Measurements from ENCODE around the gene CDC14C. TPM values are rescaled to one million over a fixed set of nuclear protein-coding genes. Genes with fewer than 3 reads are reported as not detected.

CDC14C gene
- total RNA-seq, 1 experiment from 2014 or later: not detected

GRCh38 chr7:48959676-48960075 is 35.3 kb downstream of the CDC14C start:
- H3K27me3 ChIP-seq (replicated peaks; ENCODE audit: control insufficient read depth, insufficient read depth, low read length): no peaks in the 10 kb centered on the region
- no peaks in the 10 kb centered on the region for H3K36me3 ChIP-seq (ENCODE audit: control insufficient read depth, insufficient read depth, low read length)
- BruUV-seq (replicated peaks): no TSS peak
- H3K4me3 ChIP-seq (ENCODE audit: low read depth, low read length): no peak overlapping the region
- peaks cover 8% of the 10 kb centered on the region for H3K4me1 Mint-ChIP-seq (ENCODE audit: low read depth, unreplicated experiment)
- ChIA-PET POLR2A (no interaction called here), CTCF (no interaction called here)
- no peak overlapping the region for H3K4me3 Mint-ChIP-seq (ENCODE audit: unreplicated experiment)
- no peaks in the 10 kb centered on the region for H3K9me3 ChIP-seq
- H3K4me1 ChIP-seq: peaks cover 5% of the 10 kb centered on the region; the same call in 1 of the 2 replicates
- no peak overlapping the region for H3K27ac Mint-ChIP-seq (ENCODE audit: unreplicated experiment)
- intact Hi-C loops (cut with micrococcal nuclease; ENCODE audit: unreplicated experiment): no loop called here
- no peaks in the 10 kb centered on the region for H3K36me3 Mint-ChIP-seq (ENCODE audit: insufficient read depth, unreplicated experiment)
- no peak for DNase-seq
- peaks cover 3% of the 10 kb centered on the region for H3K27me3 Mint-ChIP-seq (ENCODE audit: insufficient read depth, unreplicated experiment)
- H3K9me3 Mint-ChIP-seq (ENCODE audit: unreplicated experiment): no peaks in the 10 kb centered on the region
- TF ChIP-seq CTCF (IDR thresholded peaks at IDR 0.05; ENCODE audit: insufficient read depth in 1 of 2, low read depth in 1 of 2, low read length in 1 of 2, severe bottlenecking in 1 of 2, unreplicated experiment in 1 of 2): no peak

DNA sequence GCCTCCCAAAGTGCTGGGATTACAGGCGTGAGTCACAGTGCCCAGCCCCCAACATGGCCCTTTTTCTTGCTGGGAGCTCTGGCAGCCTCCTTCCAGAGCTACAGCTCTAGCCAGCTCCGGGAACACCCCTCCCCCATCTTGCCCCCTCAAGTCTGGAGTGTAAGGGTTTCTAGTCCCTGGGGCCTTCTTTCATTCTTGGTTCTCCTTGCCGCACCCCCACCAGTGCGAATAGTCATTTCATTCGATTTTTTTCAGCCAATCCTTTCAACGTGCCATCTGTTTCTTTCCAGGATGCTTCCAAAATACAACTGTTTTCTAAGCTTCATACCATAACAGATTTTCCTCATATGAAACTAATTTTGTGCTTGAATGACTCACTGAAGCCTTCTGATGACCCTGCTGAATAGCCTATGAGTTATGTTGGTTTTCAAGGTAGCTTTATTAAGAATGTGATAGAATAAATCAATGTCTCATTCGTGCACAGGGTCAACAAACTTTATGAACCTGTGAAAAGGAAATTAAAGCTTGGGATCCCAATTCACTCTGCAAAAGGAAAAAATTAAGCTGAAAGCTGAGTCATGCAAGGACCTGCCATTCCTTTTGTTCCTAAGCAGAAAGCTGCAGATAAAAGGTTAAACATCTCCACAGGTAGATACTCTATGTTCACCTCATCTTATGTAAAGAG is 38.6 kb downstream of the CDC14C start:
- Mint-ChIP-seq H3K36me3 (ENCODE audit: insufficient read depth, unreplicated experiment) (no peaks in the 10 kb centered on the region), H3K4me3 (ENCODE audit: unreplicated experiment) (no peak overlapping the region), H3K9me3 (ENCODE audit: unreplicated experiment) (no peaks in the 10 kb centered on the region), H3K27me3 (ENCODE audit: insufficient read depth, unreplicated experiment) (no peaks in the 10 kb centered on the region), H3K27ac (ENCODE audit: unreplicated experiment) (no peak overlapping the region), H3K4me1 (ENCODE audit: low read depth, unreplicated experiment) (peaks cover 8% of the 10 kb centered on the region)
- Histone ChIP-seq H3K27me3 (replicated peaks; ENCODE audit: control insufficient read depth, insufficient read depth, low read length) (no peaks in the 10 kb centered on the region), H3K9me3 (no peaks in the 10 kb centered on the region), H3K4me1 (peaks cover 5% of the 10 kb centered on the region; the same call in 1 of the 2 replicates), H3K36me3 (ENCODE audit: control insufficient read depth, insufficient read depth, low read length) (no peaks in the 10 kb centered on the region), H3K4me3 (ENCODE audit: low read depth, low read length) (no peak overlapping the region)
- ChIA-PET POLR2A (no interaction called here), CTCF (no interaction called here)
- no peak for TF ChIP-seq CTCF (IDR thresholded peaks at IDR 0.05; ENCODE audit: insufficient read depth in 1 of 2, low read depth in 1 of 2, low read length in 1 of 2, severe bottlenecking in 1 of 2, unreplicated experiment in 1 of 2)
- no peak for DNase-seq
- no TSS peak for BruUV-seq (replicated peaks)
- intact Hi-C loops (cut with micrococcal nuclease; ENCODE audit: unreplicated experiment): no loop called here

DNA sequence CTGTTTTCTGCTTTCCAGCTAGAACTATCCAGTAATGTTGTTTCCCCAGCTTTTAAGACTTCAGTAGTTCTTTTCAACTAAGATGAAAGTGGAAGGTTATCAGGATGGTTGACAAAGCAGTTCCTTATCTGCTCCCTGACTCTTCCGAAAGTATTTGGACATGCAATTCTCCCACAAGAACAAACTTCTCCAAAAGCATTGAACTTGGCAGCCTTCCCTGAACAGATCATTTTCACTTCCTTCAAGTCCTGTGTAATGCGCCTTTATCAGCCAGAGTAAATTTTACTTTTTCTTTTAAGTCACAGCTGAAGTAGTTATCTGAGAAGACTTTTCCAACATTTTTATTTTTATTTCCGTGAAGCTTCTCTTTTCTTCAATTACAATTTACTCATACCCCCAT is 39.7 kb downstream of the CDC14C start:
- no peaks in the 10 kb centered on the region for H3K9me3 Mint-ChIP-seq (ENCODE audit: unreplicated experiment)
- H3K27me3 Mint-ChIP-seq (ENCODE audit: insufficient read depth, unreplicated experiment): no peaks in the 10 kb centered on the region

More for the DNA sequence above, 39.7 kb downstream of the CDC14C start:
- no peaks in the 10 kb centered on the region for H3K36me3 Mint-ChIP-seq (ENCODE audit: insufficient read depth, unreplicated experiment)
- CTCF ChIA-PET: no interaction called here
- Histone ChIP-seq H3K27me3 (replicated peaks; ENCODE audit: control insufficient read depth, insufficient read depth, low read length) (no peaks in the 10 kb centered on the region), H3K4me1 (peaks cover 5% of the 10 kb centered on the region; the same call in 1 of the 2 replicates), H3K9me3 (no peaks in the 10 kb centered on the region), H3K4me3 (ENCODE audit: low read depth, low read length) (no peak overlapping the region), H3K36me3 (ENCODE audit: control insufficient read depth, insufficient read depth, low read length) (no peaks in the 10 kb centered on the region)
- TF ChIP-seq CTCF (IDR thresholded peaks at IDR 0.05; ENCODE audit: insufficient read depth in 1 of 2, low read depth in 1 of 2, low read length in 1 of 2, severe bottlenecking in 1 of 2, unreplicated experiment in 1 of 2): no peak
- peaks cover 8% of the 10 kb centered on the region for H3K4me1 Mint-ChIP-seq (ENCODE audit: low read depth, unreplicated experiment)
- no TSS peak for BruUV-seq (replicated peaks)
- POLR2A ChIA-PET: no interaction called here
- no peak overlapping the region for H3K4me3 Mint-ChIP-seq (ENCODE audit: unreplicated experiment)
- intact Hi-C loops (cut with micrococcal nuclease; ENCODE audit: unreplicated experiment): no loop called here
- DNase-seq: no peak
- H3K27ac Mint-ChIP-seq (ENCODE audit: unreplicated experiment): no peak overlapping the region

Data from Caco-2 (cell line).